Measurements from ENCODE around the gene RASAL1.

Gene RASAL1

GRCh38 chr12:113152196-113152834 lies 16.8 kb upstream of the RASAL1 start:
- TF ChIP-seq EZH2 (IDR thresholded peaks at IDR 0.05; ENCODE audit: borderline replicate concordance, low read length) (no peak), CTCF (IDR thresholded peaks at IDR 0.05; ENCODE audit: low read length) (no peak)
- Histone ChIP-seq H3K27ac (ENCODE audit: low read depth, low read length, poor library complexity, severe bottlenecking) (peak overlapping the region; percentile 92), H3K79me2 (ENCODE audit: insufficient read depth, low read length) (peaks cover 7% of the 10 kb centered on the region), H3K4me1 (ENCODE audit: insufficient read depth, low read length, severe bottlenecking) (peaks cover 64% of the 10 kb centered on the region), H3K4me3 (ENCODE audit: low read depth, low read length, poor library complexity, severe bottlenecking) (peak overlapping the region; percentile 88), H3K36me3 (ENCODE audit: insufficient read depth, low read length) (peaks cover 11% of the 10 kb centered on the region; the same call in 1 of the 2 replicates), H3K9ac (ENCODE audit: low read length) (peak overlapping the region; percentile 99), H2AFZ (ENCODE audit: low read length) (no peak overlapping the region), H3F3A (ENCODE audit: insufficient read depth, low read length) (peaks cover 9% of the 10 kb centered on the region), H3K4me2 (ENCODE audit: low read length) (peak overlapping the region; percentile 79), H3K27me3 (ENCODE audit: insufficient read depth, low read length) (no peaks in the 10 kb centered on the region), H4K20me1 (ENCODE audit: insufficient read depth, low read length) (no peaks in the 10 kb centered on the region), H3K9me2 (ENCODE audit: low read depth, low read length) (no peaks in the 10 kb centered on the region), H3K9me3 (ENCODE audit: low read length) (no peaks in the 10 kb centered on the region)

DNA sequence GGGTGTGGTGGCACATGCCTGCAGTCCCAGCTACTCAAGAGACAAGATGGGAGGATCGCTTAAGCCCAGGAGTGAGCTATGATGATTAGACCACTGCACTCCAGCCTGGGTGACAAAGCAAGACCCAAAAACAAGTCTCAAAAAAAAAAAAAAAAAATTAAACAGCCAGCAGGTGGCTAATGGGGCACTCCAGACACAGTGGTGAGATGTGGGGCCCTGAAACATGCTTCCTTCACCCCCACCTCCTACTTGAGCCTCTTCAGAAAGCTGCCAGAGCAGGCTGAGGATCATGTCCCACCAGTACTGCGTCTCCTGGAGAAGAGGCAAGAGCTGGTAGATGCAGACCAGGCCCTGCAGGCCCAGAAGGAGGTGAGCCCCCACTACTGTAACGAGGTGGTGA lies 16.1 kb upstream of the RASAL1 start:
- peak overlapping the region; percentile 92 for H3K27ac ChIP-seq (ENCODE audit: low read depth, low read length, poor library complexity, severe bottlenecking)
- peak overlapping the region; percentile 79 for H3K4me2 ChIP-seq (ENCODE audit: low read length)
- H3K4me1 ChIP-seq (ENCODE audit: insufficient read depth, low read length, severe bottlenecking) = peaks cover 58% of the 10 kb centered on the region
- H4K20me1 ChIP-seq (ENCODE audit: insufficient read depth, low read length) = no peaks in the 10 kb centered on the region
- H3K9me3 ChIP-seq (ENCODE audit: low read length) = no peaks in the 10 kb centered on the region
- no peak overlapping the region for H2AFZ ChIP-seq (ENCODE audit: low read length)
- H3K4me3 ChIP-seq (ENCODE audit: low read depth, low read length, poor library complexity, severe bottlenecking) = peak overlapping the region; percentile 88
- peak overlapping the region; percentile 99 for H3K9ac ChIP-seq (ENCODE audit: low read length)
- no peaks in the 10 kb centered on the region for H3K9me2 ChIP-seq (ENCODE audit: low read depth, low read length)
- H3K36me3 ChIP-seq (ENCODE audit: insufficient read depth, low read length) = peaks cover 5% of the 10 kb centered on the region; the same call in 1 of the 2 replicates
- no peaks in the 10 kb centered on the region for H3K27me3 ChIP-seq (ENCODE audit: insufficient read depth, low read length)
- peaks cover 7% of the 10 kb centered on the region for H3K79me2 ChIP-seq (ENCODE audit: insufficient read depth, low read length)
- H3F3A ChIP-seq (ENCODE audit: insufficient read depth, low read length) = peaks cover 8% of the 10 kb centered on the region
- TF ChIP-seq EZH2 (IDR thresholded peaks at IDR 0.05; ENCODE audit: borderline replicate concordance, low read length) (no peak), CTCF (IDR thresholded peaks at IDR 0.05; ENCODE audit: low read length) (no peak)

GRCh38 chr12:113149361-113150150 lies 14.0 kb upstream of the RASAL1 start, which contains the start of gene CFAP73:
TSS of gene CFAP73 (plus strand) at chr12:113149724. CDS start at chr12:113149858, 134 bp downstream.
- Histone ChIP-seq H3K79me2 (ENCODE audit: insufficient read depth, low read length) (peaks cover 7% of the 10 kb centered on the region), H4K20me1 (ENCODE audit: insufficient read depth, low read length) (no peaks in the 10 kb centered on the region), H3K27ac (ENCODE audit: low read depth, low read length, poor library complexity, severe bottlenecking) (peak within 1 kb of the TSS; percentile 34), H3K4me1 (ENCODE audit: insufficient read depth, low read length, severe bottlenecking) (peaks cover 41% of the 10 kb centered on the region), H3K4me2 (ENCODE audit: low read length) (peak within 1 kb of the TSS; percentile 20; the same call in 1 of the 2 replicates), H3K9ac (ENCODE audit: low read length) (no peak within 1 kb of the TSS; the same call in 1 of the 2 replicates), H2AFZ (ENCODE audit: low read length) (no peak within 1 kb of the TSS), H3K9me3 (ENCODE audit: low read length) (no peaks in the 10 kb centered on the region; the same call in 1 of the 2 replicates), H3F3A (ENCODE audit: insufficient read depth, low read length) (peaks cover 4% of the 10 kb centered on the region; the same call in 1 of the 2 replicates), H3K36me3 (ENCODE audit: insufficient read depth, low read length) (no peaks in the 10 kb centered on the region), H3K9me2 (ENCODE audit: low read depth, low read length) (no peaks in the 10 kb centered on the region), H3K27me3 (ENCODE audit: insufficient read depth, low read length) (no peaks in the 10 kb centered on the region), H3K4me3 (ENCODE audit: low read depth, low read length, poor library complexity, severe bottlenecking) (no peak within 1 kb of the TSS)
- TF ChIP-seq CTCF (IDR thresholded peaks at IDR 0.05; ENCODE audit: low read length) (no peak), EZH2 (IDR thresholded peaks at IDR 0.05; ENCODE audit: borderline replicate concordance, low read length) (no peak)
